OCI-LY7 (cell line): ENCODE results near the gene HCFC1. TPM values are rescaled to one million over a fixed set of nuclear protein-coding genes. Genes with fewer than 3 reads are reported as not detected.
A peak's percentile ranks its signal among the peaks of the same experiment; 100 is the strongest.

Source experiments
- BruUV-seq: library from RNA; stranded (reverse); fragments of 400-500 nt; replicated peaks from 2 replicates; lab custom pipeline; 2021; lab: Mats Ljungman, UMichigan
- CTCF ChIA-PET: fragments of 300-600 bp; sonication (Branson Sonifier 250); formaldehyde crosslinking; loops from one replicate; lab custom pipeline; 2022; ENCODE audit warnings: antibody characterized with exemption; ENCODE audit not compliant: unreplicated experiment; lab: Charles Lee
- POLR2A ChIA-PET: fragments of 300-600 bp; sonication (Branson Sonifier 250); formaldehyde crosslinking; loops from one replicate; lab custom pipeline; 2022; ENCODE audit warnings: antibody characterized with exemption; lab: Charles Lee
- DNase-seq: peaks from one replicate; pipeline ENCODE4 v3.0.0-alpha.2; 2015; ENCODE audit warnings: low spot score
- H2AFZ ChIP-seq: fragments of 200-600 bp; sonication (generic), shearing (Covaris generic); 2 replicates; pipeline ENCODE4 v1.6.1; 2014; ENCODE audit warnings: mild to moderate bottlenecking, antibody characterized with exemption, low read length, moderate library complexity
- H3K27ac ChIP-seq: fragments of 200-600 bp; sonication (generic); 2 replicates; pipeline ENCODE4 v1.5.1; 2014; ENCODE audit warnings: mixed run types, low read depth, mild to moderate bottlenecking, moderate library complexity, low read length, inconsistent platforms; ENCODE audit not compliant: poor library complexity, severe bottlenecking
- H3K36me3 ChIP-seq: fragments of 200-600 bp; sonication (generic); 2 replicates; pipeline ENCODE4 v1.6.1; 2014; ENCODE audit warnings: mild to moderate bottlenecking, antibody characterized with exemption, low read length, moderate library complexity, mixed read lengths; ENCODE audit not compliant: insufficient read depth
- H3K4me1 ChIP-seq: fragments of 200-600 bp; sonication (generic); 2 replicates; pipeline ENCODE4 v1.5.1; 2014; ENCODE audit warnings: mild to moderate bottlenecking, low read length; ENCODE audit not compliant: insufficient read depth, poor library complexity, severe bottlenecking
- H3K4me2 ChIP-seq: fragments of 200-600 bp; sonication (generic); 2 replicates; pipeline ENCODE4 v1.6.1; 2014; ENCODE audit warnings: mild to moderate bottlenecking, low read length
- H3K4me3 ChIP-seq: fragments of 200-600 bp; sonication (generic); 2 replicates; pipeline ENCODE4 v1.5.1; 2014; ENCODE audit warnings: mild to moderate bottlenecking, low read depth, low read length; ENCODE audit not compliant: poor library complexity, severe bottlenecking
- H3K79me2 ChIP-seq: fragments of 200-600 bp; sonication (generic); 2 replicates; pipeline ENCODE4 v1.6.1; 2016; ENCODE audit warnings: low read depth, mild to moderate bottlenecking, low read length, moderate library complexity, mixed read lengths; ENCODE audit not compliant: insufficient read depth
- H3K9me2 ChIP-seq: fragments of 200-600 bp; sonication (generic); 2 replicates; pipeline ENCODE4 v1.6.1; 2016; ENCODE audit warnings: mild to moderate bottlenecking, low read length, mixed read lengths; ENCODE audit not compliant: insufficient read depth
- H3K9me3 ChIP-seq: fragments of 200-600 bp; sonication (generic); 2 replicates; pipeline ENCODE4 v1.6.1; 2014; ENCODE audit warnings: mild to moderate bottlenecking, mixed run types, low read length, mixed read lengths
- H4K20me1 ChIP-seq: fragments of 200-600 bp; sonication (generic); 2 replicates; pipeline ENCODE4 v1.6.1; 2014; ENCODE audit warnings: mild to moderate bottlenecking, antibody characterized with exemption, low read length, moderate library complexity, mixed read lengths; ENCODE audit not compliant: insufficient read depth
- EZH2phosphoT487 ChIP-seq: fragments of 200-600 bp; sonication (generic); IDR thresholded peaks from 2 replicates; pipeline ENCODE4 v1.6.1; 2018; ENCODE audit warnings: low read depth, borderline replicate concordance, mild to moderate bottlenecking, mixed run types, antibody characterized with exemption, low read length, moderate library complexity, mixed read lengths
- intact Hi-C: fragments of 100-400 bp; cut with micrococcal nuclease; formaldehyde crosslinking; loops from one replicate; pipeline ENCODE4 v1.10.0; 2022; ENCODE audit not compliant: unreplicated experiment
- total RNA-seq, 2 experiments: library from RNA; depleted of rRNA in 1 of 2; stranded (reverse); fragments of >200 nt in 1 of 2; shearing (Covaris generic) in 1 of 2; gene quantifications; 2 replicates each; pipeline ENCODE4 v1.2.3, GENCODE V29; 2014 to 2022
- TF ChIP-seq, protein P1 (sequence below): fragments of 200-600 bp; sonication (generic); conservative IDR thresholded peaks from 2 replicates; pipeline ENCODE4 v1.5.1; 2014; ENCODE audit warnings: mild to moderate bottlenecking, antibody characterized with exemption, low read length, moderate library complexity, mixed read lengths

The HCFC1 gene
- total RNA-seq, 2 experiments from 2014 or later: 64.2 to 134 TPM

- Histone ChIP-seq H2AFZ (no peak overlapping the region), H3K4me1 (peaks cover 18% of the 10 kb centered on the region), H4K20me1 (no peaks in the 10 kb centered on the region), H3K36me3 (peaks cover 1% of the 10 kb centered on the region), H3K4me2 (peak overlapping the region; percentile 94; the same call in 1 of the 2 replicates), H3K9me3 (no peaks in the 10 kb centered on the region), H3K9me2 (no peaks in the 10 kb centered on the region), H3K27ac (no peak overlapping the region), H3K4me3 (no peak overlapping the region), H3K79me2 (peaks cover 16% of the 10 kb centered on the region)
- DNase-seq: no peak
- POLR2A ChIA-PET: no interaction called here
- BruUV-seq: no TSS peak
- intact Hi-C loops: loop anchor here (5.0 kb wide), 1 partner anchor 787 kb away; the partner anchor contains the start of gene DKC1
- TF ChIP-seq, protein P1, sequence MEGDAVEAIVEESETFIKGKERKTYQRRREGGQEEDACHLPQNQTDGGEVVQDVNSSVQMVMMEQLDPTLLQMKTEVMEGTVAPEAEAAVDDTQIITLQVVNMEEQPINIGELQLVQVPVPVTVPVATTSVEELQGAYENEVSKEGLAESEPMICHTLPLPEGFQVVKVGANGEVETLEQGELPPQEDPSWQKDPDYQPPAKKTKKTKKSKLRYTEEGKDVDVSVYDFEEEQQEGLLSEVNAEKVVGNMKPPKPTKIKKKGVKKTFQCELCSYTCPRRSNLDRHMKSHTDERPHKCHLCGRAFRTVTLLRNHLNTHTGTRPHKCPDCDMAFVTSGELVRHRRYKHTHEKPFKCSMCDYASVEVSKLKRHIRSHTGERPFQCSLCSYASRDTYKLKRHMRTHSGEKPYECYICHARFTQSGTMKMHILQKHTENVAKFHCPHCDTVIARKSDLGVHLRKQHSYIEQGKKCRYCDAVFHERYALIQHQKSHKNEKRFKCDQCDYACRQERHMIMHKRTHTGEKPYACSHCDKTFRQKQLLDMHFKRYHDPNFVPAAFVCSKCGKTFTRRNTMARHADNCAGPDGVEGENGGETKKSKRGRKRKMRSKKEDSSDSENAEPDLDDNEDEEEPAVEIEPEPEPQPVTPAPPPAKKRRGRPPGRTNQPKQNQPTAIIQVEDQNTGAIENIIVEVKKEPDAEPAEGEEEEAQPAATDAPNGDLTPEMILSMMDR: no peak
- no peak for TF ChIP-seq EZH2phosphoT487
- CTCF ChIA-PET: no interaction called here
Observed at GRCh38 chrX:153974726-153975286, 3.2 kb upstream of the HCFC1 start.

GRCh38 chrX:153974003-153974725 is 2.5 kb upstream of the HCFC1 start:
- Histone ChIP-seq H3K27ac (peak overlapping the region; percentile 89), H3K4me1 (peaks cover 18% of the 10 kb centered on the region), H4K20me1 (no peaks in the 10 kb centered on the region), H3K79me2 (peaks cover 22% of the 10 kb centered on the region), H3K9me3 (no peaks in the 10 kb centered on the region), H3K9me2 (no peaks in the 10 kb centered on the region), H3K4me2 (peak overlapping the region; percentile 94), H3K4me3 (peak overlapping the region; percentile 78), H2AFZ (no peak overlapping the region; the same call in 1 of the 2 replicates), H3K36me3 (peaks cover 8% of the 10 kb centered on the region)
- TF ChIP-seq, protein P1: no peak
- no peak for TF ChIP-seq EZH2phosphoT487
- intact Hi-C loops: loop anchor here (5.0 kb wide), 1 partner anchor 788 kb away; the partner anchor contains the start of gene DKC1
- peak; percentile 17 for DNase-seq
- ChIA-PET POLR2A (interaction anchor here (0.5 to 1.1 kb wide), 3 partner anchors 44 to 1057 kb away, joined by 3 to 4 read pairs (median 4); no protein-coding TSS in a partner anchor), CTCF (no interaction called here)
- BruUV-seq: no TSS peak
